HG03558 (cell line): ENCODE results near the gene NFKB1.
A peak's percentile ranks its signal among the peaks of the same experiment; 100 is the strongest.

Source experiments
- ATAC-seq: cut with Tn5 transposase; IDR thresholded peaks from one replicate; pipeline ENCODE4 v1.9.1; 2021; ENCODE audit warnings: moderate number of reproducible peaks; ENCODE audit not compliant: unreplicated experiment; ENCODE audit errors: extremely low read depth

Gene NFKB1

GRCh38 chr4:102494603-102495002, 6.6 kb upstream of the NFKB1 start:
- ATAC-seq = no peak

GRCh38 chr4:102497986-102498385, 3.2 kb upstream of the NFKB1 start:
- no peak for ATAC-seq

- ATAC-seq = no peak
These were observed 835 bp upstream of the NFKB1 start for GRCh38 chr4:102500352-102500695.

GRCh38 chr4:102501447-102501696, 213 bp downstream of the NFKB1 start:
- peak; percentile 16 for ATAC-seq

- ATAC-seq = no peak
These were observed 1.3 kb downstream of the NFKB1 start for GRCh38 chr4:102502543-102502818.

GRCh38 chr4:102503301-102503746, 2.2 kb downstream of the NFKB1 start:
- no peak for ATAC-seq

- no peak for ATAC-seq
These were observed 3.0 kb downstream of the NFKB1 start for GRCh38 chr4:102503831-102504786.

- no peak for ATAC-seq
These were observed 3.8 kb downstream of the NFKB1 start for GRCh38 chr4:102504941-102505340.

- ATAC-seq = no peak
These were observed 4.5 kb downstream of the NFKB1 start for GRCh38 chr4:102505708-102506107.

GRCh38 chr4:102506523-102506922, 5.4 kb downstream of the NFKB1 start:
- ATAC-seq = no peak

- no peak for ATAC-seq
These were observed 10.9 kb downstream of the NFKB1 start for GRCh38 chr4:102511830-102512605.

- ATAC-seq = no peak
These were observed 13.3 kb downstream of the NFKB1 start for GRCh38 chr4:102514298-102514964.

- no peak for ATAC-seq
These were observed 16.6 kb downstream of the NFKB1 start for GRCh38 chr4:102517753-102518152.

GRCh38 chr4:102518703-102519131, 17.6 kb downstream of the NFKB1 start:
- no peak for ATAC-seq

GRCh38 chr4:102519925-102520324, 18.8 kb downstream of the NFKB1 start:
- ATAC-seq = no peak

- no peak for ATAC-seq
These were observed 20.4 kb downstream of the NFKB1 start for GRCh38 chr4:102521570-102521969.

GRCh38 chr4:102522031-102522440, 20.9 kb downstream of the NFKB1 start:
- no peak for ATAC-seq

GRCh38 chr4:102524691-102525090, 23.5 kb downstream of the NFKB1 start:
- ATAC-seq = no peak

GRCh38 chr4:102525097-102525496, 23.9 kb downstream of the NFKB1 start:
- no peak for ATAC-seq

- ATAC-seq = no peak
These were observed 24.3 kb downstream of the NFKB1 start for GRCh38 chr4:102525504-102525903.

GRCh38 chr4:102526532-102526931, 25.4 kb downstream of the NFKB1 start:
- ATAC-seq = no peak
